Measurements from ENCODE around the gene RASD1.

The RASD1 gene

GRCh38 chr17:17496189-17497064 is at the start of gene RASD1:
TSS of gene RASD1 (minus strand) at chr17:17496395. CDS start at chr17:17496181, 214 bp downstream.
- DNase-seq, result peak; percentile 75

GRCh38 chr17:17545984-17546383 is 49.8 kb upstream of the RASD1 start:
- no peak for DNase-seq

- DNase-seq, result no peak
Observed at GRCh38 chr17:17545031-17545820, 49.0 kb upstream of the RASD1 start.

GRCh38 chr17:17542906-17543635 is 46.9 kb upstream of the RASD1 start:
- DNase-seq, result no peak

GRCh38 chr17:17541640-17542001 is 45.4 kb upstream of the RASD1 start:
- DNase-seq, result no peak

GRCh38 chr17:17540935-17541639 is 44.9 kb upstream of the RASD1 start:
- DNase-seq, result no peak

GRCh38 chr17:17540278-17540906 is 44.2 kb upstream of the RASD1 start:
- DNase-seq, result no peak

- DNase-seq, result no peak
Observed at GRCh38 chr17:17539591-17539990, 43.4 kb upstream of the RASD1 start.

GRCh38 chr17:17538417-17539391 is 42.5 kb upstream of the RASD1 start:
- DNase-seq, result peak; percentile 80

- no peak for DNase-seq
Observed at GRCh38 chr17:17537311-17538099, 41.3 kb upstream of the RASD1 start.

- DNase-seq, result no peak
Observed at GRCh38 chr17:17536702-17537101, 40.5 kb upstream of the RASD1 start.

GRCh38 chr17:17535957-17536356 is 39.8 kb upstream of the RASD1 start:
- DNase-seq, result no peak

GRCh38 chr17:17533901-17534441 is 37.8 kb upstream of the RASD1 start:
- DNase-seq, result peak; percentile 81

GRCh38 chr17:17532991-17533390 is 36.8 kb upstream of the RASD1 start:
- DNase-seq, result no peak

- no peak for DNase-seq
Observed at GRCh38 chr17:17531156-17531555, 35.0 kb upstream of the RASD1 start.

GRCh38 chr17:17528696-17529652 is 32.8 kb upstream of the RASD1 start:
- peak; percentile 78 for DNase-seq

GRCh38 chr17:17527956-17528500 is 31.8 kb upstream of the RASD1 start:
- DNase-seq, result no peak

GRCh38 chr17:17527534-17527933 is 31.3 kb upstream of the RASD1 start:
- no peak for DNase-seq
